HEK293T (cell line): ENCODE data around the gene LARP6.

Experiments used
- CTCF ChIA-PET: fragments of 350-600 bp; formaldehyde crosslinking; extraction: SDS; loops from one replicate; lab custom pipeline; 2021; ENCODE audit warnings: antibody characterized with exemption, inconsistent platforms; lab: Yijun Ruan, JAX
- POLR2A ChIA-PET: fragments of 350-600 bp; formaldehyde crosslinking; extraction: SDS; loops from one replicate; lab custom pipeline; 2020; ENCODE audit warnings: antibody characterized with exemption, inconsistent platforms; lab: Yijun Ruan, JAX
- DNase-seq: peaks from one replicate; pipeline ENCODE4 v3.0.0; 2012; ENCODE audit warnings: mixed read lengths; ENCODE audit errors: extremely low spot score
- ARNT ChIP-seq: fragments of 450-650 bp; IDR thresholded peaks from 2 replicates; pipeline ENCODE4 v1.6.1; 2017; ENCODE audit warnings: mild to moderate bottlenecking
- BHLHE40 ChIP-seq: fragments of 450-650 bp; IDR thresholded peaks from 2 replicates; pipeline ENCODE4 v1.6.1; 2016; ENCODE audit warnings: mild to moderate bottlenecking, moderate library complexity, borderline replicate concordance
- CTBP1 ChIP-seq: fragments of 450-650 bp; IDR thresholded peaks from 2 replicates; pipeline ENCODE4 v1.6.1; 2016; ENCODE audit warnings: borderline replicate concordance
- ELF4 ChIP-seq: fragments of 450-650 bp; IDR thresholded peaks from 2 replicates; pipeline ENCODE4 v1.6.1; 2017; ENCODE audit warnings: antibody characterized with exemption
- FOXA1 ChIP-seq: fragments of 450-650 bp; IDR thresholded peaks from 2 replicates; pipeline ENCODE4 v1.6.1; 2016; ENCODE audit warnings: mild to moderate bottlenecking
- FOXK2 ChIP-seq: fragments of 450-650 bp; IDR thresholded peaks from 2 replicates; pipeline ENCODE4 v1.6.1; 2016; ENCODE audit warnings: mild to moderate bottlenecking
- FOXM1 ChIP-seq: fragments of 450-650 bp; IDR thresholded peaks from 2 replicates; pipeline ENCODE4 v1.6.1; 2017; ENCODE audit warnings: mild to moderate bottlenecking, borderline replicate concordance
- HDGF ChIP-seq: fragments of 450-650 bp; IDR thresholded peaks from 2 replicates; pipeline ENCODE4 v1.6.1; 2017; ENCODE audit warnings: antibody characterized with exemption, borderline replicate concordance
- L3MBTL2 ChIP-seq: fragments of 450-650 bp; conservative IDR thresholded peaks from 2 replicates; pipeline ENCODE4 v1.6.1; 2016; ENCODE audit warnings: mild to moderate bottlenecking
- LEF1 ChIP-seq: fragments of 450-650 bp; IDR thresholded peaks from 2 replicates; pipeline ENCODE4 v1.6.1; 2017; ENCODE audit warnings: mild to moderate bottlenecking, borderline replicate concordance
- NFRKB ChIP-seq: fragments of 450-650 bp; IDR thresholded peaks from 2 replicates; pipeline ENCODE4 v1.6.1; 2016; ENCODE audit warnings: mild to moderate bottlenecking, moderate library complexity
- SP1 ChIP-seq: fragments of 450-650 bp; IDR thresholded peaks from 2 replicates; pipeline ENCODE4 v1.6.1; 2017
- SUZ12 ChIP-seq: fragments of 450-650 bp; IDR thresholded peaks from 2 replicates; pipeline ENCODE4 v1.6.1; 2016; ENCODE audit warnings: mild to moderate bottlenecking
- TARDBP ChIP-seq: fragments of 450-650 bp; IDR thresholded peaks from 2 replicates; pipeline ENCODE4 v1.6.1; 2016
- ZNF384 ChIP-seq: fragments of 450-650 bp; IDR thresholded peaks from 2 replicates; pipeline ENCODE4 v1.6.1; 2016
- TF ChIP-seq, protein P1 (sequence below): fragments of 450-650 bp; IDR thresholded peaks from 2 replicates; pipeline ENCODE4 v1.6.1; 2016

The LARP6 gene

DNA sequence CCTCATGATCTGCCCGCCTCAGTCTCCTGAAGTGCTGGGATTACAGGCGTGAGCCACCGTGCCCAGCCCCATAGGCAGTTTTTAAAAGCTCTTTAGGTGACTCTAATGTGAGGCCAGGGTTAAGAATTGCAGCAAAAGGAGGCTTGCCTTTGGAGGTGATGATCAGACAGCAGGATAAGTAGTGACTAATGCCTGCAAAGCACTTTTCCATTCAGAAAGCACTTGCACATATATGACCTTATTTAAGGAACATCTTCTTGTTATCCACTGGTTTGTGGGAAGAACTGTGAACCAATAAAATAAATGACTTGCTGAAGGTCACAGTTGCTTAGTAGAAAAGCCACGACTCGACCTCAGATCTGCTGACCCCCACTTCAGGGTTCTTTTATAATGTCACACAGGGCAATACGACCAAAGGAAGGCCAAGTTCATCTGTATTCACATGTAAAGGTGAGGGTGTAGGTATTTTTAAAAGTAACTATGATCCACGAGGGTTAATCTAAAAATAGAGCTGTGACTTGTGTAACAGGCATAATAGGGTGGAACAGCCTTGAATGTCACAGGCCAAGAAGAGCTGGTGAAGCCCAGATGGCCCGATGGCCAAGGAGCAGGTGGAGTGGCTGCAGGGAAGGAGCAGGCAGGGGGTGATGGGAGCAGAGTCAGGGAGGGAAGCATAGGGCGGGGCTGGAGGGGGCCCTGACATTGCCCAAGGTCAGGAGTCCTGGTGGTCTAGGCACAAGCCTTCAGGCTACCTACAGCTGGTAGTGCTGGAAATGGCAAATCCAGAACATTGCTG lies 24.4 kb downstream of the LARP6 start:
- ChIA-PET POLR2A (interaction anchor here (1.4 kb wide), 1 partner anchor 63 kb away, joined by 5 read pairs; the partner anchor contains the start of genes LRRC49 and THAP10), CTCF (interaction anchor here (1.0 to 1.3 kb wide), 2 partner anchors 18 to 23 kb away, joined by 3 to 4 read pairs; no protein-coding TSS in a partner anchor)
- TF ChIP-seq TARDBP (no peak), FOXK2 (no peak), NFRKB (no peak), SP1 (no peak), ELF4 (no peak), FOXA1 (no peak), FOXM1 (no peak), ZNF384 (no peak), ARNT (no peak), L3MBTL2 (no peak), BHLHE40 (no peak), SUZ12 (no peak), CTBP1 (no peak), HDGF (no peak), LEF1 (no peak)
- TF ChIP-seq, protein P1, sequence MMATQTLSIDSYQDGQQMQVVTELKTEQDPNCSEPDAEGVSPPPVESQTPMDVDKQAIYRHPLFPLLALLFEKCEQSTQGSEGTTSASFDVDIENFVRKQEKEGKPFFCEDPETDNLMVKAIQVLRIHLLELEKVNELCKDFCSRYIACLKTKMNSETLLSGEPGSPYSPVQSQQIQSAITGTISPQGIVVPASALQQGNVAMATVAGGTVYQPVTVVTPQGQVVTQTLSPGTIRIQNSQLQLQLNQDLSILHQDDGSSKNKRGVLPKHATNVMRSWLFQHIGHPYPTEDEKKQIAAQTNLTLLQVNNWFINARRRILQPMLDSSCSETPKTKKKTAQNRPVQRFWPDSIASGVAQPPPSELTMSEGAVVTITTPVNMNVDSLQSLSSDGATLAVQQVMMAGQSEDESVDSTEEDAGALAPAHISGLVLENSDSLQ: no peak
- DNase-seq: no peak

DNA sequence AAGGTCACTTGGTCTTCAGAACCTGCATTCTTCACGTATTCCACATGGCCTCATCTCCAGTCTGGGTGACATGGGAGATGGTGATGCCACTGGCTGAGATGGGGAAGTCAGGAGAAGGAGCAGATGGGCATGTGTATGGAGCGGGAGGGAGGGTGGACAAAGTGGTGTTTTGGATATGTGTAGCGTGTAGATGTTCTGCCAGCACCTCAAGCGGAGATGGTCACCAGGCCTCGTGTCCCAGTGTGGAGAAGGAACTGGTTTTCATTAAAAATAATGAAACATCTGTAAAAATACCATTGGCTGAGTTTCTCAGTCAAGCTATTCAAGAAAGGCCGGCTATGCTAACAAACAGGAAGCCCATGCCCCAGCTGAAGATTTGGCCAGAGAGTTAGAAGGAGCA lies 26.2 kb downstream of the LARP6 start:
- ChIA-PET CTCF (no interaction called here), POLR2A (no interaction called here)
- no peak for DNase-seq
- TF ChIP-seq FOXA1 (no peak), LEF1 (no peak), HDGF (no peak), SP1 (no peak), FOXM1 (no peak), NFRKB (no peak), L3MBTL2 (no peak), ZNF384 (no peak), CTBP1 (no peak), TARDBP (no peak), SUZ12 (no peak), BHLHE40 (no peak), FOXK2 (no peak), ELF4 (no peak)
- TF ChIP-seq, protein P1: no peak

DNA sequence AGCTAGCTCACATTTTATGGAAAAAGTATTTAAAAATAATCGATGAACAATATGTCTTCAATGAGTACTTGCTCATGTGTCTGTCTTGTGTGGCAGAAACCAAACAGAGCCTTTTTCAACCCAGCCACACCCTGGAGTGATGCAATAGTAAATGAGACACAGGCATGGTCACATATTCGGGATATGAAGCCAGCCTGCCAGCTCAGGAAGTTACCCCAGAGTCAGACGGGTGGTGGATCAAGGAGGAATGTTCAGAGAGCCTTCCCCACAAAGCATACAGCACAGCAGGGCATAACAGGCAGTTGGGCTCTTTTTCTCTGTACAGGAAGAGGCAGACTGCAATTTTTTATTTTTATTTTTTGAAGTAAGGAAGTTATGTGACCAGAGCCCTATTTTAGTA lies 27.3 kb downstream of the LARP6 start:
- CTCF ChIA-PET: interaction anchor here (0.7 to 2.8 kb wide), 3 partner anchors 12 to 75 kb away, joined by 4 to 34 read pairs (median 7); no protein-coding TSS in a partner anchor
- POLR2A ChIA-PET: no interaction called here
- DNase-seq: no peak
- TF ChIP-seq L3MBTL2: no peak
- no peak for TF ChIP-seq ARNT
- TF ChIP-seq BHLHE40: no peak
- TF ChIP-seq, protein P1: no peak
- TF ChIP-seq NFRKB: no peak
- no peak for TF ChIP-seq TARDBP
- no peak for TF ChIP-seq CTBP1
- TF ChIP-seq SP1: no peak
- TF ChIP-seq FOXM1: no peak

DNA sequence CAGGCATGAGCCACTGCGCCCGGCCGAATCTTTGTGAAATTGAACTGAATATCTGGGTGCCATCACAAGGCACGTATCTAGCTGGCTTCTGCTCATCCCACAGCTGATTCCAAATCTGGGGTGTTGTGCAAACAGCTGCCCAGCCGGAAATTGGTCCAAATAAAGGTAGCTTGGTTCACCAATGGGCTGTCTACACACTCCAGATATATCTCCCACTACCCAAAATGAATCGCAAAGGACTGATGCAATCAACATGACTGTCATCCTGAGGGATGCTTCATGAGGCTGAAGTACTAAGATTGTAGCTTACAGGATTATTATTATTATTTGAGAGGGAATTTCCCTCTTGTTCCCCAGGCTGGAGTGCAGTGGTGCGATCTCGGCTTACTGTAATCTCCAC lies 28.1 kb downstream of the LARP6 start:
- CTCF ChIA-PET: interaction anchor here (0.7 to 2.8 kb wide), 8 partner anchors 11 to 147 kb away, joined by 3 to 34 read pairs (median 6); no protein-coding TSS in a partner anchor
- POLR2A ChIA-PET: interaction anchor here (2.2 kb wide), 1 partner anchor 27 kb away, joined by 10 read pairs; the partner anchor contains the start of gene LARP6
- TF ChIP-seq FOXK2: no peak
- DNase-seq: no peak

DNA sequence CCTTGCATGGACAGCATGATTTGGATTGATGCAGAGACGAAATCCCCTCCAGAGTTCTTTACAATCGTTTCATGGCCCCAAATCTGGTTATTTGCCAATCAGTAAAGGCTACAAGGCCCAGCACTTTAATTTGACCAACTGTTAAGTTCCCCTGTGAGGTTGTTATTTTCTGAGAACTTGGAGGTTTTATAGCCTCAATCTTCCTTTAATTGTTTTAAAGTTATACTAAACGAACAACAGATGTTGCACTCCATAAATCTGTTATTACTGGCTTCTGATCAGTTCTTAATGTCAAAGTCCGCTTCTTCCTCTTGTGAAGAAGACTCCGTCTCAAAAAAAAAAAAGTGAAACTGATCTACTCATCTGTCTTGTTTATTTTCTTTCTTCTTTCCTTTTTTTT lies 30.8 kb downstream of the LARP6 start:
- DNase-seq: no peak
- no peak for TF ChIP-seq SP1
- TF ChIP-seq NFRKB: no peak
- TF ChIP-seq ELF4: no peak
- no peak for TF ChIP-seq ZNF384
- POLR2A ChIA-PET: no interaction called here
- CTCF ChIA-PET: no interaction called here

DNA sequence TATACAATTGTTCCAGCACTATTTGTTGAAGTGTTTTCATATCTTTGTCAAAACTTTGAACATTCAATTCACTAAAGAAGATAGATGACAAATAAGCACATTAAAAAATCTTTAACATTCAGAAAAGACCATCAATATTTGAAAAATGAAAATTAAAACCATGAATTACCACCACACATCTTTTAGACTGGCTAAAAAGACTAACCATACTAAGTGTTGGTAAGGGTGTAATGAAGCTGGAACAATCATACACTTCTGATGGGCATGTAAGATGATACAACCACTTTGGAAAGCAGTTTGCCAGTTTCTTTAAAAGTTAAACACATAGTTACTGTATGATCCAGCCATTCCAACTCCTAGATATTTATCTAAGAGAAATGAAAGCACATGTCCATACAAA lies 33.7 kb downstream of the LARP6 start:
- ChIA-PET POLR2A (no interaction called here), CTCF (interaction anchor here (1.0 kb wide), 1 partner anchor 55 kb away, joined by 3 read pairs; no protein-coding TSS in a partner anchor)
- no peak for DNase-seq
- no peak for TF ChIP-seq FOXM1
- no peak for TF ChIP-seq L3MBTL2
- no peak for TF ChIP-seq SP1
- TF ChIP-seq NFRKB: no peak
- TF ChIP-seq ARNT: no peak
- TF ChIP-seq FOXK2: no peak
- TF ChIP-seq, protein P1: no peak
